Measurements from ENCODE around the gene TYROBP.
"Not testable (repeated sequence)": the region's sequence is repeated elsewhere in the genome, so short reads cannot be mapped to it uniquely, and the experiment has no call there.

Gene TYROBP

DNA sequence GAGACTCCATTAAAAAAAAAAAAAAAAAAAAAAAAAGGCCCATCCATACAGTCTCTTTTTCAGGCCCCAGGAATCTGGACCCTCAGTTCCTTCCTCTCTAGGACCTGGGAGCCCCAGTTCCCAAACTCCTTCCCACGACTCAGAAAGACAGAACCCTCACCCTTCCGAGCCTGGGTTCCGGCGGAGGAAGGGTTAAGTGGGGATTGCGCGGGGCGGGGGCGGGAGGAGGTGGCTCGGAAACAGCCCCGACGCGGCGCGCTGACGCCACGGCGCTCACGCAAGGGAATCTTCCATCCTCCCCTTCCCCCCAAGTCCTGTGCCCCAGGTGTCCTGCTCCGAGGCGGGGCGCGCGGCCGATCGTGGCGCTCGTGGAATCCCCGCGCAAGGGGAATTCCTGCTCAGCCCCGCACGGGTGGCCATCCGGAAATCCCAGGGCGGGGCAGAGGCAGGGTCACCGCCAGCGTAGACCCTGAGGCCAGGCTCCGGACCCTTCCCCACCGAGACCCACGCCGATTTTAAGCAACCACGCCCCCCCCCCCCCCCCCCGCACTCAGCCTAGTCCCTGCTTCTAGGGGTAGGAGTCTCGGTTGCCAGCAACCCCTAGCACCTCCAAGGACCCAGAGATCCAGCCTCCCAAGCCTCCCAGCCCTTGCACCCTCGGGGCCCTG, 8.4 kb downstream of the TYROBP start:
- DNase-seq (peak; percentile 92), ATAC-seq (peak; percentile 53)

DNA sequence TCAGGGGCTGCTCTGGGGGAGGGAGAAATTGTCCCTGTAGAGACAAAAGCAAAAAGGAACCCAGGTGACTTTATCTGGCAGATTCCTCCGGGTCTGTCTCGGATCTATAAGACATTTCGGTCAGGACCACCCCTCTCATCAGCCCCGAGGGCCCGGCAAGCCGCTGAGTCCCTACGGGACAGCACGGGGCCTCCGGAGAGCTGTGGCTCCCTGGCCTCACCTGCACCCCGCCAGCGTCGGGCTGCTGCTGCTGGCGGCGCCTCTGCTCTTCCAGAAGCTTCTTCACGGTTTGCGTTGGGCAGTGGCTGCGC, 9.6 kb downstream of the TYROBP start:
- ATAC-seq (no peak), DNase-seq (no peak)

DNA sequence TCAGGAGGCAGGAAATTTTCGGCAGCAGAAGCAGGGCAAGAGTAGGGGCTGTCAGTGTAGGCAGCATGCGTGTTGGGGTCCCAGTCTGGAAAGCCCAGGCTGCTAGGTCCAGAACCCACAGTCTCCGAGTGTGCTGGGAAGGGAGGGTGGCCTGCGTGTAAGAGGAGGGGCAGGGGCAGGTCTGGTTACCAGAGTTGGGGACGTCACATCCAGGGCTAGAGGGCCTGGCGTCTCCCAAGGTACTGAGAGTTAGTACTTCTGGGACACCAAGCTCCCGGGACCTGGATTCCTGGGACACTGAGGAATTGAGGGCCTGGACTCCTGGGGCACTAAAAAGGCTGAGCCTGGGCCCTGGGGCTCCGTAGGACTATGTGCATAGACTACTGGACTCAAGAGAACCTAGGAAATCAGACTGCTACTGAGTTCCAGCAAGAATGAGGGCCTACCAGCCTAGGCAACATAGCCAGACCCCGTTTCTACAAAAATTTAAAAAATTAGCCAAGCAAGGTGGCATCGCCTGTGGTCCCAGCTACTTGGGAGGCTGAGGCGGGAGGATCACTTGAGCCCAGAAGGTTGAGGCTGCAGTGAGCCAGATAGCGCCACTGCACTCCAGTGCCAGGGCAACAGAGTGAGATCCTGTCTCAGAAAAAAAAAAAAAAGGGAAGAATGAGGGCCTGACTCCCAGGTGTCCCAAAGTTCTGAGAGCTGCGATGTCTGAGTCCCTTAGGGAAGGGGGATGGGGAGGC, 10.2 kb downstream of the TYROBP start:
- DNase-seq = no peak
- no peak for ATAC-seq

DNA sequence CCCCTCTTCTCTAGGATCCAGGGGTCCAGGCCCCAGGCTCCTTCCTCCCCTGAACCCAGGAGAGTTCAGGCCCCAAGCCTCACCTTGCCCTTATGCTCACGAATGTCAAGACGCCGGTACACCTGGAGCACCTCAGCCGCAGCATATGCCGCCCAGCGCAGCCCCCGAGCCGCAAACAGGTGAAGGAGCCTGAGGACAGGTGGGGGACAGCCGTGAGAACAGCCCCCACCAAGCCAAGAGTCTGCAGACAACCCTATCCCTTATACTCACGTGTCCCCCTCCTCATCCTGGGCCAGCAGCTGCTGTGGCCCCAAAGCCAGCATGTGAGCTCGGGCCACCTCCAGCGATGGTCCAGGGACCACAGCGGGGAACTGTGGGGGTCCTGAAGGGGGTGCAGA, 11.5 kb downstream of the TYROBP start:
- no peak for ATAC-seq
- no peak for DNase-seq

DNA sequence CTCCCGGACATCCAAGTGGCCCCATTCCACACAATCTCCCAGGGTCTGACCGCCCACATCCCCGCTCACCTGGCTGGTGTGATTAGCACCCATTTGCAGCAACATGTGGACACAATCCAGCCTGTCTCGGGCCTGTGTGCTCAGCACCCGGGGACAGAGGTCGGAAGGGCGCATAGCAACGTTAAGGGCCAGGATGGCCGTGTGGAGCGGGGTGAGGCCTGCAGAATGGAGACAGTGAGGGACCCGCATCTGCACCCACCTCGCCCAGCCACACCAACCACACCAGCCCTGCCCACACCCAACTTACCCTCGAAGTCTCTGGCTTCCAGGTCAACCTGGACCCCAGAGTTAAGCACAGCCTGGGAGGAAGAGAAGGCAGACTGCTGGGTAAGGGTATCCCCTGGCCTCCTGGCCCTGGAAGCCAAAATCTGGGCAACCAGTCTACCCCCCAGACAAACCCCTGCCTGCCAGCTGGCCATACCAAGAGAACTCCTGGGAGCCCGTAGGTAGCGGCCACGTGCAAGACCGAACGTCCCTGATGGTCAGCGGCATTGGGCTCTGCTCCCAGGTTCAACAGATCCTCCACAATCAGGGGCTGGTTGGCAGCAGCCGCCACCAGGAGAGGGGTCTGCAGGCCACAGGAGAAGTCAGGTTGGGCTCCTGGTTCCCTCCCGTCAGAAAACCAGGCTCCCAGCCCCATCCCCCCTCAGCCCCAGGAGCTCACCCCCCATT, 12.0 kb downstream of the TYROBP start:
- no peak for DNase-seq

DNA sequence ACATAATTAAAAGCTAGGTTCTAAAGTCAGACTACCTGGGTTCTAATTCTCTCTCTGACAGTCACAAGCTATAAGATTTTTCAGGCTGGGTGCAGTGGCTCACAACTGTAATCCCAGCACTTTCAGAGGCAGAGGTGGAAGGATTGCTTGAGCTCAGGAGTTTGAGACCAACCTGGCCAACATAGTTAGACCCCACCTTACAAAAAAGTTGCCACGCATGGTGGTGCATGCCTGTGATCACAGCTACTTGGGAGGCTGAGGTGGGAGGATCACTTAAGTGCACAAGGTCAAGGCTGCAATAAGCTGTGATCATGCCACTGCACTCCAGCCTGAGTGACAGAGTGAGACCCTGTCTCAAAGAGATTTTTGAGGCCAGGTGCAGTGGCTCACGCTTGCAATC, 13.8 kb downstream of the TYROBP start:
- DNase-seq = no peak
- ATAC-seq = no peak

More for the DNA sequence above, 12.0 kb downstream of the TYROBP start:
- no peak for ATAC-seq

DNA sequence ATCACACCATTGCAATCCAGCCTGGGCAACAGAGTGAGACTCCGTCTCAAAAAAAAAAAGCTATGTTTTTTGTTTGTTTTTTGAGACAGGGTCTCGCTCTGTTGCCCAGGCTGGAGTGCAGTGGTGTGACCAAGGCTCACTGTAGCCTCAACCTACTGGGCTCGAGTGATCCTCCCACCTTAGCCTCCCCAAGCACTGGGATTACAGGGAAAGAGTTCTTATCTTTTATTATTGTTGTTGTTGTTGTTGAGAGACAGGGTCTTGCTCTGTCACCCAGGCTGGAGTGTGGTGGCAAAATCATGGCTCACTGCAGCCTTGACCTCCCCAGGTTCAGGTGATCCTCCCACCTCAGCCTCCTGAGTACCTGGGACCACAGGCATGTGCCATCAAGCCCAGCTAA, 16.3 kb downstream of the TYROBP start:
- not testable (repeated sequence) for ATAC-seq, DNase-seq

DNA sequence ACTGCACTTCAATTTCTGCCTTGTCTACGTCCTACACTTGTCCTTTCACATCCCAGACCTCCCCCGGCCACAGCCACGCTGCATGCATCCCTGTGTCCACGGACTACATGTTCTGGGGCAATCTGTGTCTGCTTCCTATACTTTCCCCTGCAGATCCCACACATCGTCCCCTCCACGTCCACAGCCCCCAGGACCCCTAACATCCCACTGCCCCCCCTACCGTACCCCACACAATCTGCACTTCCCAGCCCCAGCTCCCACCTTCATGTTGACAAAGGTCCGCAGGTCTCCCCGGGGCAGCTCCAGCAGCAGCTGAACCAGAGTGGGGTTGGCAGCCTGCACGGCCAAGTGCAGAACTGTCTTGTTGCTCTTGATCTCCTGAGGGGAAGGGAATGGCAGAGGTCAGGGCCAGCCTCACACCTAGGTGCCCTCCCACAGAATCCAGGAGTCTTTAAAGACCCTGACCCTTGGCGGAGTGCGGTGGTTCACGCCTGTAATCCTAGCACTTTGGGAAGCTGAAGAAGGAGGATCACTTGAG, 17.9 kb downstream of the TYROBP start:
- ATAC-seq = no peak
- DNase-seq = no peak

DNA sequence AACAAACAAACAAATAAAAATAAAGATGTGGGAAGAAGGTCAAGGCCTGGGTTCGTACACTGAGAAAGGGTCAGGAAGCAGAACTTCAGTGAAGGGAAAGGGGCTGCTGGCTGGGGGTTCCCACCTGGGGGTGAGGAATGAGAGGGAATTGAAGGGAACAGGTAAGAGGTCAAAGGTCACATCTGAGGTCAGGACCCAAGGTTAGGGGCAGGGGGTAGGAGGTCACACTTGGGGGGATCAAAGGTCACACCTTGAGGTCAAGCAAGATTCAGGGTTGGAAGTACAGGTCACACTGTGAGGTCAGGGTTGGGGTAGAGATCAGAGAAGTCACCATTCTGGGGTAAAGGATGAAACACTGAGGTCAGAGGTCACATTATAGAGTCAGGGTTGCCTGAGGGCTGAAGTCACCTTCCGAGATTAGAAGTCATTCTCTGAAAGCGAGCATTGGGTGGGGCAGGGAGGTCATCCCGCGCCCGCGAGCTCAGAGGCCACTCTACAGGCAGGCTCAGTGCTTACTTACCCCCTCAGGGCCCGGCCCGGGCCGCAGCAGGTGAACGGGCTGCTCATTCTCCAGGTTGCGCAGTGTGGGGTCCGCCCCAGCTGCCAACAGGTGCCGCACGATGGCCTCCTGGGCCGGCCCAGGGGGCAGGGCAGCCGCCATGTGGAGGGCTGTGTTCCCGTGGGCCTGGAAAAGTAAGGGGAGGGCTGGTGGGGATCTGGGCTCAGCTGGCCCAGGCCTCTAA, 18.6 kb downstream of the TYROBP start:
- ATAC-seq (no peak), DNase-seq (no peak)

DNA sequence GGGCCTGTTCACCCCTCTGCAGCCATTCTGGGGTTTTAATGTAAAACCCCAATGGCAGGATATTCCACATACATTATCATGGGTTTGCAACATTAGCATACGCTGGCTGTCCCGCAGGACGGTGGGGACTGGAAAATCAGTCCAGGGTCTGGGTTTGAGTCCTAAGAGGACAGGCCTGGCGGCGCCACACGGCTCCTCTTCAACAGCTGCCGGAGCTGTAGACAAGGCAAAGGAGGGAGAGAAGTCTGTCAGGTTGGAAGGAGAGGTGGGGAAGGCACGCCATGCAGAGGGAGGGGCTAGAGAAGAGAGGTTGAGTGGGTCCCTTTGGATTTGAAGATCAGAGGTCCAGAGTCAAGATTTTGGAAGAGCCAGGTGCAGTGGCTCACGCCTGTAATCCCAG, 19.7 kb downstream of the TYROBP start:
- DNase-seq = no peak
- ATAC-seq = no peak

DNA sequence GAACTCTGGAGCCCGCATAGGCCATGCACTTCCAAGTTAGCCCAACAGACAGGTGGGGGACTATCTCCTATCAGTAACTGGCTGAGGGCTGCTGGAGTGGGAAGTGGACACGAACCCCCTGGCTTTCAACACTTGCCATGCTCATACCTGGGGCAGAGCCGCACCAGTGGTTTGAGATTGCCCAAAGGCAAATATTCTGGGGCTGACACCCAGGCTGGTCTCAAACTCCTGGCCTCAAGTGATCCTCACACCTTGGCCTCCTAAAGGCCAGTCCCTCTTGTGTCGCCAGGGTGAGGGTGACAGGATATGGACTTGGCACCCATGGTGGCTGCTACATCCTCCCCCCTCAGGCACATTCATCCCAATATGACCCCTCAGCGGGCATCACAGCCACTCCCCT, 20.9 kb downstream of the TYROBP start:
- ATAC-seq (no peak), DNase-seq (no peak)

DNA sequence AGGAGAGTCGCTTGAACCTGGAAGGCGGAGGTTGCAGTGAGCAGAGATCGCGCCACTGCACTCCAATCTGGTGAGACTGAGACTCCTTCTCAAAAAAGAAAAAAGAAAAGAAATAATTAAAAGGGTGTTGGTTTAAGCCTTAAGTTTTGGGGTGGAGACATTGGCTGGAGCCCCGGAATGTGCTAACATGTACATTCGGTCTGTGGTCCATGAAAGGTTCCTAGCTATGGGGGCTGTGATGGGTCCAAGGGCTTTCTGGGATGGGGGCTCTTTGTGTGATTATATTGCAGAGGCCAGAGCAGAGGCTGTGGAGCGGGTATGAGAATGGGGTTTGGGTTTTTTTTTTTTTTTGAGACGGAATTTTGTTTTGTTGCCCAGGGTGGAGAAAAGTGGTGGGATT, 22.2 kb downstream of the TYROBP start:
- no peak for ATAC-seq
- DNase-seq = no peak

DNA sequence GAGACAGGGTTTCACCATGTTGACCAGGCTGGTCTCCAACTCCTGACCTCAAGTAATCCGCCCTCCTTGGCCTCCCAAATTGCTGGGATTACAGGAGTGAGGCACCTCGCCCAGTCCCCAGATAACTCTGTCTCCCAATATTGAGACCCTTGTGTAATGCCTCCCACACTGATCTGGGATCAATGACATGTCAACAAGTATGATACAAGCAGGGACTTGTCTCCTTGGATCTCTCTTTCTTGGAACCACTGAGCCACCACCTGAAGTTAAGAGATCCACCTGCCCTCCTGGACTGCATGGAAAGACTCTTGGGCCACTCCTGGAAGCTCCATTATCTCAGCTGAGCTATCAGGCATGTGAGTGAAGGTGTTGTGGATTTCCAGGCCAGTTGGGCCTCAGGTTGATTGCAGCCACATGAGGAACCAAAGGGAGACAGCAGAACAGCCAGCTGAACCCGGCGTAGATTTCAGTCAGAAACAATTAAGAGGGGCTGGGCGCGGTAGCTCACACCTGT, 22.8 kb downstream of the TYROBP start:
- ATAC-seq = no peak

DNA sequence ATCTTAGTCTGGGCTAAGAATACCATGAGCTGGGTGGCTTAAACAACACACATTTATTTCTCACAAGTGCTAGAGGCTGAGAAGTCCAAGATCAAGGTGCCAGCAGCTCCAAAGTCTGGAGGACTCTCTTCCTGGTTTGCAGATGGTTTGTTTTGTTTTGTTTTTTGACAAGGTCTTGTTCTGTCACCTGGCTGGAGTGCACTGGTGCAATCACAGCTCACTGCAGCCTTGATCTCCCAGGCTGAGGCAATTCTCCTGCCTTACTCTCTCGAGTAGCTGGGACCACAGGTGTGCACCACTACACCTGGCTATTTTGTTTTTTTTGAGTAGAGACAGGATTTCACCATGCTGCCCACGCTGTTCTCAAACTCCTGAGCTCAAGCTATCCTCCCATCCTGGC, 24.2 kb downstream of the TYROBP start:
- DNase-seq (no peak), ATAC-seq (no peak)

More for the DNA sequence above, 22.8 kb downstream of the TYROBP start:
- DNase-seq = no peak

DNA sequence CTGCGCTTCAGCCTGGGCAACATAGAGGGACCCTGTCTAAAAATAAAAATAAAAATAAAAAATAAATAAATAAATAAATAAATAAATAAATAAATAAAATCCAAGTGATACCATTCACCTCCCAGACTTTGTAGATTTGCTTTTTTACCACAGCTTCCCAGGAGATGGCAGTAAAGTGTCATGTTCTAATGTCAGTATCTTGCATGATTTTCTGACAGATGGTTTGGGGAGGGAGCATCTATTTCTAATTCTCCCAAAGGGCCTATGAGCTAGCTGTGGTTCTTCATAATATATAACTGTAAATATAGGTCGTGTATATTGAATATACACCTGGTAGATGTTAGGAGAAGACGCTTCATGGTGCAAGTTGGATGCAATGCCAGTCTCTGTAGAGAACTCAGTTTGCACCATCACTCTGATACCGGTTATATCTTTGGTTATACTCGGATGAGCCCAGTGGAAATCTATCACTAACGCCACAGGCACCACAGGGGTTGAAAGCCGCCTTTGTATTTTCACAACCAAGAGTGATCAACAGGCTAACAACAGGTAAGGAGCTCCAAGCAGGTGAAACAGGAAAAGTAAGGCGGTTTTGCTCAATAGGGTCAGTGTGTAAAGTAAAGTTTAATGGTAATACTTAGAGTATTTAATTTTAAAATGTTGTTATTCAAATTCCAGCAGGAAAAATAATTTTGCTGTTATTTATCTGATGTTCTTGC, 25.8 kb downstream of the TYROBP start:
- DNase-seq = no peak

DNA sequence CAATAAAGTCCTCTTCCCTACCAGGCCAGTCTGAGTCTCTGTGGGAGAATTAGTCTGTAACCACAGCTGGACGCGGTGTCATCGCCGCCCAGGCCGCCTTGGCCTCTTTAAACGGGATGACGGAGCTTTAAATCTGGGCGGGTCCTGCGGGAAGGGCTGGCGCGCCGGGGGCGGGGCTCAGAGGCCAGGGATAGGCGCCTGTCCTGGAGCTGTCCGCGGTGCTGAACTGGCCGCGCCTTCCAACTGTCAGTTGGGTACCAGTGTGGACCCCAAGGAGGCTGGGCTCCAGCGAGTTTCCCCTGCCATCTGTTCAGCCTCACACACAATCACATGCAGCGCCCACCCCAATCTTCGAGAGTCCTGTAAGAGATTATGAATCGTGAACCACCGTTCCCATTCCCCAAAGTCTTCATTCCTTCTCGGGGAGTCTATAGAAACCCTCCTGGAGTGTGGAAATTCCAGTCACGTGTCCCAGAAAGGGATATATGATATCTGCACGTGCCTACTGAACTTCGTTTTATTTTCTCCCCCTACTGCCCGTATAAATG, 28.3 kb downstream of the TYROBP start:
- ATAC-seq = peak; percentile 81
- peak; percentile 92 for DNase-seq

More for the DNA sequence above, 25.8 kb downstream of the TYROBP start:
- ATAC-seq = no peak

DNA sequence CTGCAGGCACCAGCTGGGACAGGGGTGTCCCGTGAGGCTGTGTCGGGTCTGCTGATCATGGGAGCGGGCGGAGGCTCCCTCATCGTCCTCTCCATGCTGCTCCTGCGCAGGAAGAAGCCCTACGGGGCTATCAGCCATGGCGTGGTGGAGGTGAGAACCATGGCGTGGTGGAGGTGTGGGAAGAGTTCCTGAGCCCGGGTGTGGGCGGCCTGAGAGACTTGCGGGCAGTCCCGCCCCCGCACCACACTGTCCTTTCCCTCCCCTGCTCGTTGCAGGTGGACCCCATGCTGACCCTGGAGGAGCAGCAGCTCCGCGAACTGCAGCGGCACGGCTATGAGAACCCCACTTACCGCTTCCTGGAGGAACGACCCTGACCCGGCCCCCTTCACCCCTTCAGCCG, 29.0 kb downstream of the TYROBP start:
- no peak for ATAC-seq
- DNase-seq = no peak

DNA sequence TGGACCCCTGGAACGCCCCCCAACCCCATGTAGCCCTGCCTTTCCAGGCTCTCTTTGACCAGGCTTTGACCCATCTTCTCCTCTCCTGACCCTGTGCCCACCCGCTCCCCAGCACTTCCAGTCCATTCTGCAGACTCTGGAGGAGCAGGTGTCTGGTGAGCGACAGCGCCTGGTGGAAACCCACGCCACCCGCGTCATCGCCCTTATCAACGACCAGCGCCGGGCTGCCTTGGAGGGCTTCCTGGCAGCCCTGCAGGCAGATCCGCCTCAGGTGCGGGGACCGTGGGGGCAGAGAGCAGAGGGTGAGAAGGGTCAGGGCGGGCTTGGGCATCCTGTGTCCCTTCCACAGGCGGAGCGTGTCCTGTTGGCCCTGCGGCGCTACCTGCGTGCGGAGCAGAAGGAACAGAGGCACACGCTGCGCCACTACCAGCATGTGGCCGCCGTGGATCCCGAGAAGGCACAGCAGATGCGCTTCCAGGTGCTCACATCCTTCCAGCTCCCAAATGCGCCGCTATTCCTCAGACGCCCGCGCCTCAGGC, 33.6 kb downstream of the TYROBP start:
- DNase-seq = no peak
- ATAC-seq = no peak

DNA sequence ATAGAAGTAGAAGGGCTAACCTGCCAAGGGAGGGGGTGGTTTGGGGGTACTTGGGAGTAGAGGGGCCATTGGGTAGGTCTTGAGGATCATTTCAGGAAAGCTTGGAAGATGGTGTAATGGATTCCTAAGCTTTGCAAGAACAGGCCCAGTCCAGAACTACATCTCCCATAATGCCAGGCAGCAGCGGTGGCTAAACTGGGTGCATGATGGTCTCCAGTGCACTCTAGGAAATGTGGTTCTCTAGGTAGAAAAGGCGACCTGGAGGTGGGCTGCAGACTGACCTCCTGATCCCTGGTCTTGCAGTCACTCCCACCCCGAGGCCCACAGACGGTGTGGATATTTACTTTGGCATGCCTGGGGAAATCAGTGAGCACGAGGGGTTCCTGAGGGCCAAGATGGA, 35.9 kb downstream of the TYROBP start:
- ATAC-seq (no peak), DNase-seq (no peak)

DNA sequence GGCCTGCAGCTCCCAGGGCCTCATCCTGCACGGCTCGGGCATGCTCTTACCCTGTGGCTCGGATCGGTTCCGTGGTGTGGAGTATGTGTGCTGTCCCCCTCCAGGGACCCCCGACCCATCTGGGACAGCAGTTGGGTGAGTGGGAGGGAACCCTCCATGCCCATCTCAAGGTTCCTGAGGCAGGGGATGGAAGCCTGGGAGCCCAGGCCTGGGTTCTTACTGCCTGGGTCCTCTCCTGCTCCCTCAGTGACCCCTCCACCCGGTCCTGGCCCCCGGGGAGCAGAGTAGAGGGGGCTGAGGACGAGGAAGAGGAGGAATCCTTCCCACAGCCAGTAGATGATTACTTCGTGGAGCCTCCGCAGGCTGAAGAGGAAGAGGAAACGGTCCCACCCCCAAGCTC, 36.5 kb downstream of the TYROBP start:
- DNase-seq = no peak
- ATAC-seq = no peak

DNA sequence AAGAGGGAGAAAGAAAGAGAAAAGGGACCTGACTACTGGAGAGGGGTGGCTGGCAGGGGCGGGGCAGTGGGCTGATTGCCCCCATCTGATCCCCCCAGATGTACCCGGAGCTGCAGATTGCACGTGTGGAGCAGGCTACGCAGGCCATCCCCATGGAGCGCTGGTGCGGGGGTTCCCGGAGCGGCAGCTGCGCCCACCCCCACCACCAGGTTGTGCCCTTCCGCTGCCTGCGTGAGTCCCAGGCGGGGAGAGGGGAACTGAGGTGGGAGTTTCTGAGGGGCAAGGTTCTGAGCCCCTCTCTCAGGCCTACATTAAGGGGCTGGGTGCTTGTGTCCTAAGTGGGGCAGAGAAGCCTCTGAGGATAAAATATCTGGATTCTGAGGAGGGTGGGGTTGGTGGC, 37.3 kb downstream of the TYROBP start:
- ATAC-seq (no peak), DNase-seq (no peak)
